H1 (cell line): ENCODE data around the gene GRID1. TPM values are rescaled to one million over a fixed set of nuclear protein-coding genes. Genes with fewer than 3 reads are reported as not detected.

ENCODE experiments used
- RAD21 ChIP-seq, 2 experiments: IDR thresholded peaks in 1 of 2; conservative IDR thresholded peaks in 1 of 2; 2 replicates each; pipeline ENCODE4 v1.6.1; 2011; ENCODE audit warnings: low read depth in 2 of 2, low read length in 2 of 2, improper control_type of control experiment in 1 of 2, inconsistent platforms in 1 of 2, mild to moderate bottlenecking in 1 of 2, moderate library complexity in 1 of 2
- polyA plus RNA-seq, 7 experiments: library from polyadenylated mRNA; depleted of rRNA in 3 of 7; stranded (reverse) in 5 of 7; unstranded in 2 of 7; fragments of >200 nt in 5 of 7; fragments of 200-250 nt in 2 of 7; gene quantifications; 1 replicate in 5 of 7; 2 replicates in 1 of 7; 4 replicates in 1 of 7; pipeline versions ENCODE4 v1.2.1 to v1.2.3, GENCODE V29; 2011 to 2013; ENCODE audit warnings: missing spikeins in 2 of 7, mixed read lengths in 2 of 7
- total RNA-seq: library from RNA; stranded (reverse); fragmentation: NEBNext Ultra II Directional; extraction: Animal tissue kit (Norgen Biotek cat#: 25700); gene quantifications from 2 replicates; pipeline ENCODE4 v1.2.1, GENCODE V29; 2021

Gene GRID1
- total and polyA plus RNA-seq, 2 of the 8 experiments (the other 6 are each of a cell fraction or from before 2014, with no cell fraction given) = 0.22 to 0.30 TPM

DNA sequence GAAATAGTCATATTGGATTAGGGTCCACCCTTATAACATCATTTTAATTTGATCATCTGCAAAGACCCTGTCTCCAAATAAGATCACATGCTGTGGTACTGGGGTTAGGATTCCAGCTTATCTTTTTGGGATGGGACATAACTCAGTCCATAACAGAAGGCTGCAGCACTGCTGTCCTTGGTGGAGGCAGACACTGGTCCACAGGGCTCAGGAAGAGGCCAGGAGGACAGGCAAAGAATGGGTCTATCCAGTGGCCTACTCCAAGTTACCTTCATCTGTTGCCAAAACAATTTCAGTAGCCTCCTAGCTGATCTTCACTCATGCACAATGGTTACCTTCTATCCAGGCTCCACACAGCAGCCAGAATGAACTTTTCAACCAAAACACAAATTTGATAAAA lies 387.0 kb downstream of the GRID1 start (continued):
- TF ChIP-seq RAD21 (IDR thresholded peaks at IDR 0.05 in 1 of 2, conservative IDR thresholded peaks at IDR 0.05 in 1 of 2; ENCODE audit: low read depth in 2 of 2, low read length in 2 of 2) = no peak
